ENCODE measurements around the gene ADGRF5.

The ADGRF5 gene

GRCh38 chr6:46888578-46888977 lies 33.2 kb downstream of the ADGRF5 start:
- no peaks in the 10 kb centered on the region for H3K9me2 ChIP-seq (replicated peaks; ENCODE audit: insufficient read depth, low read length)
- no peaks in the 10 kb centered on the region for H4K20me1 ChIP-seq (ENCODE audit: insufficient read depth, low read length)
- H3K27me3 ChIP-seq (replicated peaks; ENCODE audit: insufficient read depth, low read length): no peaks in the 10 kb centered on the region
- no peaks in the 10 kb centered on the region for H3K9me3 ChIP-seq (replicated peaks; ENCODE audit: insufficient read depth, low read length)
- no peak overlapping the region for H2AFZ ChIP-seq (ENCODE audit: low read length)
- TF ChIP-seq EZH2 (optimal IDR thresholded peaks at IDR 0.05; ENCODE audit: low read depth, low read length) (no peak), CTCF (IDR thresholded peaks at IDR 0.05; ENCODE audit: low read length) (no peak), EZH2phosphoT487 (IDR thresholded peaks at IDR 0.05; ENCODE audit: low read length) (no peak)
- H3K4me3 ChIP-seq (ENCODE audit: low read length): no peak overlapping the region
- H3K27ac ChIP-seq (ENCODE audit: low read length): no peak overlapping the region
- no peaks in the 10 kb centered on the region for H3K36me3 ChIP-seq (replicated peaks; ENCODE audit: insufficient read depth, low read length)
- no peaks in the 10 kb centered on the region for H3K4me1 ChIP-seq (ENCODE audit: low read length)
- H3K4me2 ChIP-seq (ENCODE audit: low read depth, low read length): no peak overlapping the region
- DNase-seq: no peak
- H3K79me2 ChIP-seq (ENCODE audit: low read length): no peaks in the 10 kb centered on the region
- no peak overlapping the region for H3K9ac ChIP-seq (ENCODE audit: low read length)
- no peaks in the 10 kb centered on the region for H3F3A ChIP-seq (ENCODE audit: insufficient read depth, low read length)

- H4K20me1 ChIP-seq (ENCODE audit: insufficient read depth, low read length): no peaks in the 10 kb centered on the region
- no peaks in the 10 kb centered on the region for H3K79me2 ChIP-seq (ENCODE audit: low read length)
- no peaks in the 10 kb centered on the region for H3K4me1 ChIP-seq (ENCODE audit: low read length)
- H3K27ac ChIP-seq (ENCODE audit: low read length): no peak overlapping the region
- no peak overlapping the region for H2AFZ ChIP-seq (ENCODE audit: low read length)
- no peak for DNase-seq
- no peak overlapping the region for H3K4me2 ChIP-seq (ENCODE audit: low read depth, low read length)
- no peaks in the 10 kb centered on the region for H3K27me3 ChIP-seq (replicated peaks; ENCODE audit: insufficient read depth, low read length)
- no peaks in the 10 kb centered on the region for H3K36me3 ChIP-seq (replicated peaks; ENCODE audit: insufficient read depth, low read length)
- H3K9me3 ChIP-seq (replicated peaks; ENCODE audit: insufficient read depth, low read length): no peaks in the 10 kb centered on the region
- TF ChIP-seq EZH2phosphoT487 (IDR thresholded peaks at IDR 0.05; ENCODE audit: low read length) (no peak), EZH2 (optimal IDR thresholded peaks at IDR 0.05; ENCODE audit: low read depth, low read length) (no peak), CTCF (IDR thresholded peaks at IDR 0.05; ENCODE audit: low read length) (no peak)
- no peaks in the 10 kb centered on the region for H3K9me2 ChIP-seq (replicated peaks; ENCODE audit: insufficient read depth, low read length)
- H3K4me3 ChIP-seq (ENCODE audit: low read length): no peak overlapping the region
- no peak overlapping the region for H3K9ac ChIP-seq (ENCODE audit: low read length)
- H3F3A ChIP-seq (ENCODE audit: insufficient read depth, low read length): no peaks in the 10 kb centered on the region
Measured at GRCh38 chr6:46888031-46888430, 33.7 kb downstream of the ADGRF5 start.

GRCh38 chr6:46882645-46883044 lies 39.1 kb downstream of the ADGRF5 start:
- Histone ChIP-seq H3K27ac (ENCODE audit: low read length) (no peak overlapping the region), H3K4me3 (ENCODE audit: low read length) (no peak overlapping the region), H3K4me1 (ENCODE audit: low read length) (no peaks in the 10 kb centered on the region), H2AFZ (ENCODE audit: low read length) (no peak overlapping the region), H3K4me2 (ENCODE audit: low read depth, low read length) (no peak overlapping the region), H4K20me1 (ENCODE audit: insufficient read depth, low read length) (no peaks in the 10 kb centered on the region), H3K79me2 (ENCODE audit: low read length) (no peaks in the 10 kb centered on the region), H3K27me3 (replicated peaks; ENCODE audit: insufficient read depth, low read length) (no peaks in the 10 kb centered on the region), H3K9ac (ENCODE audit: low read length) (no peak overlapping the region), H3F3A (ENCODE audit: insufficient read depth, low read length) (no peaks in the 10 kb centered on the region), H3K9me2 (replicated peaks; ENCODE audit: insufficient read depth, low read length) (no peaks in the 10 kb centered on the region), H3K9me3 (replicated peaks; ENCODE audit: insufficient read depth, low read length) (no peaks in the 10 kb centered on the region), H3K36me3 (replicated peaks; ENCODE audit: insufficient read depth, low read length) (no peaks in the 10 kb centered on the region)
- no peak for TF ChIP-seq EZH2phosphoT487 (IDR thresholded peaks at IDR 0.05; ENCODE audit: low read length)
- TF ChIP-seq EZH2 (optimal IDR thresholded peaks at IDR 0.05; ENCODE audit: low read depth, low read length): no peak
- no peak for TF ChIP-seq CTCF (IDR thresholded peaks at IDR 0.05; ENCODE audit: low read length)
- DNase-seq: no peak

All from MM.1S (cell line).